Activated B cell treated with CpG ODN at 0.5 μM for 24 hours (primary cell): Measurements from ENCODE around the gene GSK3A. TPM values are rescaled to one million over a fixed set of nuclear protein-coding genes. Genes with fewer than 3 reads are reported as not detected.

ENCODE experiments used
- total RNA-seq: library from RNA; stranded (reverse); gene quantifications from 2 replicates; pipeline ENCODE4 v1.2.3, GENCODE V29; 2022

GSK3A gene
- total RNA-seq, 1 donor from 2014 or later: 38.6 TPM

Other genes starting within 250 kb of the GSK3A start
- 1.4 and 1.8 TPM in 2 replicates for gene ATP1A3, start 248.4 kb downstream of the GSK3A start, total RNA-seq
- 0.09 and 0.15 TPM in 2 replicates for gene GRIK5, start 172.4 kb downstream of the GSK3A start, total RNA-seq
- gene ZNF574, start 166.4 kb downstream of the GSK3A start, total RNA-seq: 27.7 and 29.6 TPM in 2 replicates
- 508 and 577 TPM in 2 replicates for gene POU2F2, start 110.2 kb downstream of the GSK3A start, total RNA-seq
- gene DEDD2, start 24.9 kb downstream of the GSK3A start, total RNA-seq: 26.1 and 29.0 TPM in 2 replicates
- gene ZNF526, start 22.3 kb downstream of the GSK3A start, total RNA-seq: 19.6 and 22.7 TPM in 2 replicates
- gene ERF, start 12.5 kb upstream of the GSK3A start, total RNA-seq: 47.9 and 48.1 TPM in 2 replicates
- 85.4 and 96.5 TPM in 2 replicates for gene CIC, start 26.6 kb upstream of the GSK3A start, total RNA-seq
- gene PRR19, start 59.5 kb upstream of the GSK3A start, total RNA-seq: 0.20 and 0.33 TPM in 2 replicates
- gene PAFAH1B3, start 60.0 kb upstream of the GSK3A start, total RNA-seq: 22.7 and 25.9 TPM in 2 replicates
- not detected in 2 replicates for gene TMEM145, start 70.7 kb upstream of the GSK3A start, total RNA-seq
- gene MEGF8, start 83.0 kb upstream of the GSK3A start, total RNA-seq: 13.0 and 15.1 TPM in 2 replicates
- 1.00 and 2.4 TPM in 2 replicates for gene CNFN, start 147.7 kb upstream of the GSK3A start, total RNA-seq
- gene LIPE, start 184.8 kb upstream of the GSK3A start, total RNA-seq: 37.2 and 37.3 TPM in 2 replicates
- not detected in 2 replicates for gene CXCL17, start 200.3 kb upstream of the GSK3A start, total RNA-seq